GM18505 (cell line): ENCODE measurements around the gene GLI1.
A peak's percentile ranks its signal among the peaks of the same experiment; 100 is the strongest.

Source experiments
- ATAC-seq: cut with Tn5 transposase; IDR thresholded peaks from one replicate; pipeline ENCODE4 v1.9.1; 2021; ENCODE audit not compliant: unreplicated experiment
- POLR2A ChIP-seq: IDR thresholded peaks from 4 replicates; pipeline ENCODE4 v1.6.1; 2011; ENCODE audit warnings: borderline replicate concordance; ENCODE audit not compliant: insufficient read depth, insufficient read length; ENCODE audit errors: extremely low read depth

The GLI1 gene

DNA sequence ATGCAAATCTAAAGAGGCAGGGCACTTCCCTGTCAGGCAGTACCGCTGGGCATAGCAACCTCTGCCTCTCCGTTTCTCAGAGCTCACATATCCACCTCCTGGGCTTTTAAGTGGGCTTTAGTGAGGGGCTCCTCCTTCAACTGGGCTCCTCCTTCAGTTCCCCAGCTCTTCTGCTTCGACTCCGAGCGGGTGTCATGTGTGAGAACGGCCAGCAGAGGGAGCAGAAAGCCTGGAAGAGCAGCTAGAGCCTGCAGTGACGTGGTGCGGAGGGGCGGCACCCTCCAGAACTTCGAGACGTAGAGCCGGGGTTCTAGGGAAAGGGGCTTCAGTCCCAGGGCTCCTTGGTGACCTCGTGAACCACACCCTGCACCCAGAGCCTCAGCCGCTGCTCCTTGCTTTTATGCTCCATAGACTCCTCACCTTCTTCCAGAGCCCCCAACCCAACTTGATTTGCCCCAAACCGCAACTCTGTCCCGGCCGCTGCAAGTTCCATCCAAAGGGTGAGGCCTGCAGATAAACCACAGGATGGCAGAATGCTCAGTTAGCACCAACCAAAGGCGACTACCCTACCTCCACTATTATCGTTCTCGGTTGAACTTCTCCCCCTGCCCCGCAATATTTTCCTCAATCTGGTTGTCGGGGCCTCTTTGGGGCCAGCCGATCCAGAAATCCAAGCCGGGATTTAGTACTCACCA, 383 bp upstream of the GLI1 start:
- peak; percentile 49 for ATAC-seq
- TF ChIP-seq POLR2A = peak; percentile 82

DNA sequence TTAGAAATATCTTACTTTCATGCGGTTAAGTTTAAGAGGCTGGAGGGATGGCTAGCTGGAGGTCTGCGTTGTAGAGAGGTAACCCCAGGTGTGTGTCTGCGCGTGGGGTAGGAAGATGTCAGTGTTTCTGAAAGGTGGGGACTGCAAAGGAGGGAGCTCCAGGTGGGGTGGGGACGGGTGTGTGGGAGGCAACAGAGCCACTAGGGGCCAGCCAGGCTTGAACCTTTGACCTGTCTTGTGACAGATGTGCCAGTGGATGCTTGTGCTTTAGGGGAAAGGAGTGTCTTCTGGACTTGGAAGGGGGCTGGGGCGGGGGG, 841 bp downstream of the GLI1 start:
- no peak for ATAC-seq
- TF ChIP-seq POLR2A = no peak

DNA sequence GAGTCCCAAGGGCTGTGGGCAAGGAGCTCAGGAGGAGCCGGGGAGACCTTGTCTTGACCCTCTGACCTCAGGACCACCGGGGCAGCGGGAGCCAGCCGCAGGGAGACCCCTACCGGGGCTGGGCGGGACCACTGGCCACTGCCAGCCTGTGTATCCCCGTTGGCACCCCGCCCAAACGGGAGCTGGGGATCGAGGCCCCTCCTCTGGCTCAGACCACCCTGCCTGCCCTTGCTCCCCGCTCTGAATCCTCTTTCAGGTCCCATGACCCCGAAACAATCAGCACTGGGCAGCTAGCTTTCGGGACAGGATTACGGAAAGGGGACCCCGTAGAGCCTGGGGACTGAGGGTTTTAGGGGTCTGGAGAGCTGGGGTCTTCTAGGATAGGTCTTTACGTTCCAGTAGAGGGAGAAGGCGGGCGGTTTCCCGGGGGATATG, 1.3 kb downstream of the GLI1 start:
- no peak for ATAC-seq
- TF ChIP-seq POLR2A = no peak

DNA sequence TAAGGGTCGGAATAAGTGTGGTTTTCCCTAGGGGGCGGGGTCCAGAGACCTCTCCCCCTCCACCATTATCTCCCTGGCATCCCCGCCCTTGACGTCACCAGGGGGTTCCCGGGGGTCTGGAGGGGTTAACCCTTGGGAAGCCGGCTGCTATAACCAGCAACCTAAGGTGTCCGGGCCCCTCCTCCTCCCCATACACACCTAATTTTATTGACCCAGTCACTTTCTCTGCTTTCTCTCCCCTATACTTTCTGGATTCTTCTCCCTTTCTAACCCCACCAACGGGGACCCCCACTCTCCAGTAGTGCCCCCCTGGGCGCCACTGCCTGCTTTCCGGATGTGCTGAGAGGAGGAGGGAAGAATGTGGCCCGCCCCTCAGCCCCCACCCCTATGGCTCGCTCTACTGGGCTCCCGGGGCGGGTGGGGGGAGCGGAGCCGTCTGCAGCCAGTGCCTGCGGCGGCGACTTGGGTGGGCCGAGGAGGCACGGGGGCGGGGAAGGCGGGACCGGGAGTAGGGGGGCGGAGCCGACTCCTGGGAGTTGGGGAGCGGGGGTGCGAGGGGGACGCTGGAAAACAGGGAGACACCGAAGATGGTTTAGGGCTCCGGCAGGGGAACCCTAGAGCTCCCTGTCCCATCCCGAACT, 1.8 kb downstream of the GLI1 start:
- no peak for TF ChIP-seq POLR2A
- no peak for ATAC-seq

DNA sequence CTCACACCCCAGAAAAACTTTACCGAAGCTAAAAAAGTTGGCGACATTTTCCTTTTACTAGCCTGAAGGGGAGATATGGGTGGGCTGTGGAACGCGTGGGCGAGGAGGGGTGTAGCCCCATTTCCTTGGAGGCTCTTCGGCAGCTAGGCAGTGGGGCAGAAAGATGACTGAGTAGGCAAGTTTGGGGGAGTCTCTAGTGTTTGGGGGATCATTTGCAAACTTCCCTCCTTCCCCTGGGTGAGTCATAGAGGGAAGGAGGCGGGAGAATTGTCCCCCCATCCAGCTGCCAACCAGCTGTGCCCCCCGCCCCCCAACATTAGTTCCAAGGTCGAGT, 2.3 kb downstream of the GLI1 start:
- no peak for TF ChIP-seq POLR2A
- ATAC-seq = no peak

DNA sequence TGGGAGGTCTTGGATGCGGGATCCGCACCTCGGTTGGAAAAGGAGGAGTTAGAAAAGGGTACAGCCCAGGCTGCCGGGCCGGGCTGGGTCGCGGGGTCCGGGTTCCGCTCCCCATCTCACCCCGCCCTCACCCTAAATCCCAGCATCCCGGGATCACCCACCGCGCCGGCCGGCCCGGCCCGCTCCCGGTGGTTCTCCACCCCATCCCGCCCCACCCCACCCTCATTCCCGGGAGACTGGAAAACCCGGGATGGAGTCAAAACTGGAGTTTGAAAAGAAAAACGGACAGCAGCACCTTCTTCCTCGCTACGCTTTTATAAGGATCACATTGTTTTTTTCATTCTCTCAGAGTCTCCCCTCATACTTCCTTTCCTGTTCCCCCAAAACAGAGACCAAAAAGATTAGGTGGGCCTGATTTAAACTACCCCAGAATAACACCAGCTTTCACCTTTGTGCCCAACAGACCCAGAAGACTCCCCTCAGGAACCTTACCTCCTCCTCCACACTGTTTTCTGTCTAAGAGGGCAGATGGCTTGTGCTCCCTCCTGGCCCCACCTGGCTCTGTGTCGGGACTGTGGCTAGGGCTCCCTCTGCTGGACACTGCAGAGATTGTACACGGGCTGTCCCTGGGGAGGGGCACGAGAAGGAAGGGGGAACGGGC, 2.8 kb downstream of the GLI1 start:
- TF ChIP-seq POLR2A = no peak
- ATAC-seq = peak; percentile 57

DNA sequence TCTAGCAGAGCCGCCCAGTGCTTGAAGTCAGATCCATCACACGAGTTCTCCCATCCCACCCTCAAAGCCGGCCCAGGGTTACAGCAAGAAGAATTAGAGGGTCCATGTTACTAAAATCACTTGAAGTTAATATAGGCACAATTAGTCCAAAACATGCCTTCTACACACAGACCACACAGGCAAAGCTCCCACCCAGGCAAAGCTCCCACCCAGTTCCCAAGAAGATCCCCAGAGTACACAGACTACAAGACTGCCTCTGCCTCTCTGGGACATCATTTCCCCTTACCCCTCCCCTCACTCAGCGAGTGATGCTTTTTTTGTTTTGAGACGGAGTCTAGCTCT, 3.3 kb downstream of the GLI1 start:
- ATAC-seq = no peak
- TF ChIP-seq POLR2A = no peak

DNA sequence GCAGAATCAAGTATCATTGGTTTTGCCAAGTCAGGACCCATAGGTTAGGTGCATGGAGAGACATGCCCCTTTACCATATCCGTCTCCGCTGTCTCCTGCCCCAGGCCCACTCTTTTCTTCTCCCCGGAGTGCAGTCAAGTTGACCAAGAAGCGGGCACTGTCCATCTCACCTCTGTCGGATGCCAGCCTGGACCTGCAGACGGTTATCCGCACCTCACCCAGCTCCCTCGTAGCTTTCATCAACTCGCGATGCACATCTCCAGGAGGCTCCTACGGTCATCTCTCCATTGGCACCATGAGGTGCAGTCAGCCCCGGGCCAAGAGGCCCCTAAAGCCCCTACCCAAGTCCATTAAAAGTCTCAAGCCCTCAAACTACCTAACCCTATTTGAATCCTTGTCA, 5.0 kb downstream of the GLI1 start:
- TF ChIP-seq POLR2A = no peak
- ATAC-seq = no peak

DNA sequence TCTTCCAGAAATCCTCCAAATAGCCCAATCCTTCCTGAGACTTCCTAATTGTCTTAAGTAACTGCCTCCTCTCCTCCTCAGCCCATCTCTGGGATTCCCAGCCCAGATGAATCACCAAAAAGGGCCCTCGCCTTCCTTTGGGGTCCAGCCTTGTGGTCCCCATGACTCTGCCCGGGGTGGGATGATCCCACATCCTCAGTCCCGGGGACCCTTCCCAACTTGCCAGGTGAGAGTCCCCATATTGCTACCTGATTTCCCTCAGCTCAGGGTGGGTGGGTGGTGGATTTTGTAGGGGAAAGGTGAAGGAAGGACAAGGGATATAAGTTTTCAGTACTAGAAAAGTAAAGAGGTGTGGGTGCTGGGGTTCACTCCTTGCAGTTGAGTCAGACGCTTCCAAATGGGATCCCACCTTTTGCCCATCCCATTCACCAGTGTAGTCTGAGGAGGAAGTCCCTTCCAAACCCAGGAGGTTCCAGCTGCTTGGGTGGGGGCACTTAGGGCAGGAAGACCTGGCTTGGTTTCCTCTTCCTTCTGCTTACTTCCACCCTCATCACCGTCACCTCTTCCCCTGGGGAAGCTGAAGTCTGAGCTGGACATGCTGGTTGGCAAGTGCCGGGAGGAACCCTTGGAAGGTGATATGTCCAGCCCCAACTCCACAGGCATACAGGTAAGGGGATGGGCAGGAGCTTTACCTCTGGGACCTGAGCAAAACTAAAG, 5.6 kb downstream of the GLI1 start:
- no peak for TF ChIP-seq POLR2A
- ATAC-seq = no peak

DNA sequence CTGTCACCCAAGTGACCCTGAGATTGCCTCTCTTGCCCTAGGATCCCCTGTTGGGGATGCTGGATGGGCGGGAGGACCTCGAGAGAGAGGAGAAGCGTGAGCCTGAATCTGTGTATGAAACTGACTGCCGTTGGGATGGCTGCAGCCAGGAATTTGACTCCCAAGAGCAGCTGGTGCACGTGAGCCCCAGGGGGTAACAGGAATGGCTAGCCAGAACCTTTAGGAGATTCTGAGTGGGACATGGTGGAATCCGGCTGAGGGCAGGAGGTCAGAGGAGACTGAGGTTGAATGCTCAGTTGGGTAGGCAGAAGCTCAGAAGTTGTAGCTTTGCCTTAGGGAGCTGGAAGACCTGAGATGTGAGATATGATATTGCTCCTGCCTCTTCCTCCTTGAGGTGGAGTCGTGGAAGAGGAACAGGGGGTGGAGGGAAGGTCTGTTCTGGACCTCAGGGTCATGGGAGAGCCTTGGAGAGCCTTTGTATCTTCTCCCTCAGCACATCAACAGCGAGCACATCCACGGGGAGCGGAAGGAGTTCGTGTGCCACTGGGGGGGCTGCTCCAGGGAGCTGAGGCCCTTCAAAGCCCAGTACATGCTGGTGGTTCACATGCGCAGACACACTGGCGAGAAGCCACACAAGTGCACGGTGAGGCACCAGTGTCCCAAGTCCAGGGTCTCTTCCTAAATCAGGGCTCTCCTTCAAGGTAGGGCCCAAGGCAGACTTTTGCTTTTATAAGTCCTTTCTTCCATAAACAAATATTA, 6.3 kb downstream of the GLI1 start:
- ATAC-seq = no peak
- TF ChIP-seq POLR2A = no peak

DNA sequence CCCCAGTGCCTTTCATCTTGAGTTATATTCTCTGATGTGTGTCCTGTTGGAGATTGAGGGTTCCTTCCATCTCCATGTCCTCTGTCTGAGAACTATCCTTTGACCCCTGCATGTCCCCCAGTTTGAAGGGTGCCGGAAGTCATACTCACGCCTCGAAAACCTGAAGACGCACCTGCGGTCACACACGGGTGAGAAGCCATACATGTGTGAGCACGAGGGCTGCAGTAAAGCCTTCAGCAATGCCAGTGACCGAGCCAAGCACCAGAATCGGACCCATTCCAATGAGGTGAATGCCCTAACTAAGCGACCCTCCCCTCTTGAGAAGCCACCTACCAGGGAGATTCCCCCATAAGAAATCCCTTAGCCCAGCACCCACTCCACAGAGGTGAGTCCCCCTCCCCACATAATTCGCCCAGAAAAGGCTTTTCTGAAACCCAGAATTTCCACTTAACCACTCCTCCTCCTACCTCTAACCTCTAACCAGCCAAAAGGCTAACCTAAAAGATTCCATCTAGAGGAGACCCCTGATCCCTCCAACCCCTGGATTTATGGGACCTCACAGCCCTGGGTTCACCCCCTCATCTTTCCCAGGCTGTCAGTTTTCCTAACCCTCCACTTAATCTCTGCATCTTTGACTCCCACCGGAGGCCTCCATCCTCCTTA, 7.8 kb downstream of the GLI1 start:
- no peak for TF ChIP-seq POLR2A
- no peak for ATAC-seq

DNA sequence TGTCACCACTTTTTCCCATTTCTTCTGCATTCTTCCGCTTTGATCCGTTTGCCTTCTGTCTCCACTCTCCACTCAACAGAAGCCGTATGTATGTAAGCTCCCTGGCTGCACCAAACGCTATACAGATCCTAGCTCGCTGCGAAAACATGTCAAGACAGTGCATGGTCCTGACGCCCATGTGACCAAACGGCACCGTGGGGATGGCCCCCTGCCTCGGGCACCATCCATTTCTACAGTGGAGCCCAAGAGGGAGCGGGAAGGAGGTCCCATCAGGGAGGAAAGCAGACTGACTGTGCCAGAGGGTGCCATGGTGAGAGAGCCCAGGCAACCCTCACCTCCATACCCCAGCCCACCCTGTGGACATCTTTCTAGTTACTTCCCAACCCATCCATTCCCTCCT, 8.3 kb downstream of the GLI1 start:
- no peak for TF ChIP-seq POLR2A
- ATAC-seq = no peak
